ENCODE results near the gene SEC23IP. TPM values are rescaled to one million over a fixed set of nuclear protein-coding genes. Genes with fewer than 3 reads are reported as not detected.

SEC23IP gene
- total RNA-seq, 2 experiments from 2014 or later: 79.8 to 88.6 TPM

DNA sequence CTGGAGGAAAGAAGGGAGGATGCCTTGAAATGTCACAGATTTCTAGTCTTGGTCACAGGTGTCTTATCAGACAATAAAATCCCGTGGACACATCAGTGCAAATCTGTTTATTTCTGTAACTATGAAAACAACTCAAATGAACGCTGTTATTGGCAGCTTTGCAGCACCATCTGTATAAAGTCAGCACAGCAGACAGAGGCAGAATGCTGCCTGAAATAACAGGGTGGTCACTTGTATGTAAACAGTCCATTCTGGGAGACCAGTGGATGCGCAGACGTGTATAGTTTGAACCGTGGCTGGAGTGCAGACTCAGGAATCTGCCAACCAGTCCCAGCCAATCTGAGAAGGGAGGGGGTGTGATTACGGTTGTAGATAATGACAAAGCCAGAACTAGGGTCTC is 54.8 kb downstream of the SEC23IP start:
- Mint-ChIP-seq H3K4me3 (no peak overlapping the region), H3K4me1 (no peaks in the 10 kb centered on the region), H3K27me3 (no peaks in the 10 kb centered on the region), H3K36me3 (peaks cover 16% of the 10 kb centered on the region), H3K9me3 (no peaks in the 10 kb centered on the region), H3K27ac (no peak overlapping the region)
- DNase-seq: no peak

DNA sequence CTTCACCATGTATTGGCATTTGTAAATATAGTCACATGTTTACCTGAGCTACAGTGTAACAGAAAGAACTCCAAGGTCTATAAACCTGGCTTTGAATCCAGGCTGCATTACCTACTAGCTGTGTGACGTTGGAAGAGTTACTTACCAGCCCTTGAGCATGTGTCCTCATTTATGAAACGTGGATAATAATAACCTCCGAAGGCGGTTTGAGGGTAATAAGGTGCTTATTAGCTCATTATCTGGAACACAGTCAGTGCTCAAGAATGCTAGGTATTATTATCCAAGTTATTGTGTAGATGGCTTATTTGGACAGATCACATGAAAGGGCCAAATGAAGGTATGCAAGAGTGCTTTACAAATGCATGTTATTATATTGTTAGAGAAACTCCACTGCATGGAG is 64.9 kb downstream of the SEC23IP start:
- no peak for DNase-seq
- Mint-ChIP-seq H3K4me1 (no peaks in the 10 kb centered on the region), H3K36me3 (no peaks in the 10 kb centered on the region), H3K4me3 (no peak overlapping the region), H3K27me3 (peaks cover 5% of the 10 kb centered on the region), H3K9me3 (no peaks in the 10 kb centered on the region), H3K27ac (no peak overlapping the region)

DNA sequence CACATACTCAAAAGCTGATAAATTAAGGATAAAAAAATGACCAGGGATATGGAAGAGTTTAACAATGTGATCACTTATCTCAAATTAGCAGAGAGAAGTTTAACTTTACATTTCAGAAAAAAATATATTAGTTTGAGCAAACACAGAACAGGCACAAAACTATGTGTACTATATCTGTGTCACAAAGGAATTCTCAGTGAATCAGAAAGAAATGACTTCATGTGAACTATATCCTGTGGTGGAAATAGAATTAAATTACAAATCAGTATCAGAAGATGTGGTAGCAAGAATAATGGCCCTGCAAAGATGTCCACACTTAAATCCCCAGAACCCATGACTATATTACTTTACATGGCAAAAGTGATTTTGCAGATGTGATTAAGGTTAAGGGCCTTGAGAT is 70.3 kb downstream of the SEC23IP start:
- Mint-ChIP-seq H3K4me3 (no peak overlapping the region), H3K36me3 (no peaks in the 10 kb centered on the region), H3K27ac (no peak overlapping the region), H3K4me1 (no peaks in the 10 kb centered on the region), H3K9me3 (peaks cover 10% of the 10 kb centered on the region), H3K27me3 (peaks cover 11% of the 10 kb centered on the region)
- no peak for DNase-seq

DNA sequence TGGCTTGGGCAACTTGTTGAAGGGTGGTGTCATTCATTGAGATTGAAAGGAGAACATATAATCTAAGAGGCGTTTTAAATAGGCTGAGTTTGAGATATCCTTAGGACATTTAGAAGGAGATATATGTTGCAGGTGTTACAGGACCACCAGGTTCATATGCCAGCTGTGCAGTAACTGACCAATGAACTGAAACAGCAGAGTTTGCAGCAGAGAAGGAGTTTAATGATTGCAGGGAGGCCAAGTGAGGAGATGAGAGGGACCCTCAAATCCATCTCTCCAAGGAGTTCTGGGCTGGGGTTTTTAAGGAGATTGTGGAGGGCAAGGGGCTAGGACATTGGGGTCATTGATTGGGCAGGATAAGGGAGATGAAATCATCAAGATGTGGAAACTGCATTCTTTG is 74.5 kb downstream of the SEC23IP start:
- Mint-ChIP-seq H3K9me3 (peaks cover 10% of the 10 kb centered on the region), H3K4me1 (no peaks in the 10 kb centered on the region), H3K36me3 (no peaks in the 10 kb centered on the region), H3K27ac (no peak overlapping the region), H3K27me3 (peaks cover 10% of the 10 kb centered on the region), H3K4me3 (no peak overlapping the region)
- DNase-seq: no peak

DNA sequence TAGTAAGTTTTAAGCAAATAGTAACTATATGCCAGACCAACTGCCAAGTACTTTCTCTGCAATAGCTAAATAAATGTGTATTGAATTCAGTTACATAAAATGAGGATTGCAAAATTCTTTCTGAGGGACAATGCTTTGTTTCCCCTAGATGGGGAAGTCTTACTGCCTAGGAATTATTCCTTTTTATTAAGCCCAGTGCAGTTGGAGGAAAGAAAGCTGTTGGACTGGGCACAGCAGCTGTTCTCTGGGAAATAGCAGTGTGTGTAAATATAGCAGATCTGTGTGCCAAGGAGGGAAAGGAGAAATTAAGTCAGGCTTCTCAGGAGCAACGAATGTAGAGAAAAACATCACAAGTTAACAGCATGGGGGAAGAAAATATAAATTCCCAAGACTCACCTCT is 77.1 kb downstream of the SEC23IP start:
- DNase-seq: no peak
- Mint-ChIP-seq H3K4me1 (no peaks in the 10 kb centered on the region), H3K36me3 (no peaks in the 10 kb centered on the region), H3K4me3 (no peak overlapping the region), H3K27me3 (peaks cover 7% of the 10 kb centered on the region), H3K9me3 (peaks cover 10% of the 10 kb centered on the region), H3K27ac (no peak overlapping the region)

DNA sequence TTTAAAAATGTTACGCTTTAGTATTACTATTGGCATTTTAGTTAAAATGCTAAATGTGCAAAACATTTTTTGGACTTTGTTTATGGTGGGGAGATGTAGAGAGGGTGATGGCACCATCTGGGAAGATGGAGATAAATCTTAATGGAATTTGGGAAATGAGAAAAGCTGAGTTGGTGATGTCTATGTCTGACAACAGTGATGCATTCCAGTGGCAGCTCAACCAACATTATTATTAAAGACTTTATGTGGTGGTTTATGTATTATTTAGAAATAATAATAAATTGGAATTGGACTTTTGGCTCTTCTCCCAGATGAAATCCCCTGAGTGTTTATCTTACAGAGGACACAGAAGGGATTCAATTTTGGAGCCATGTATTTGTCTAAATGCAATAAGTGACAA is 77.6 kb downstream of the SEC23IP start:
- Mint-ChIP-seq H3K27ac (no peak overlapping the region), H3K4me1 (no peaks in the 10 kb centered on the region), H3K9me3 (peaks cover 10% of the 10 kb centered on the region), H3K4me3 (no peak overlapping the region), H3K27me3 (peaks cover 6% of the 10 kb centered on the region), H3K36me3 (no peaks in the 10 kb centered on the region)
- DNase-seq: no peak

DNA sequence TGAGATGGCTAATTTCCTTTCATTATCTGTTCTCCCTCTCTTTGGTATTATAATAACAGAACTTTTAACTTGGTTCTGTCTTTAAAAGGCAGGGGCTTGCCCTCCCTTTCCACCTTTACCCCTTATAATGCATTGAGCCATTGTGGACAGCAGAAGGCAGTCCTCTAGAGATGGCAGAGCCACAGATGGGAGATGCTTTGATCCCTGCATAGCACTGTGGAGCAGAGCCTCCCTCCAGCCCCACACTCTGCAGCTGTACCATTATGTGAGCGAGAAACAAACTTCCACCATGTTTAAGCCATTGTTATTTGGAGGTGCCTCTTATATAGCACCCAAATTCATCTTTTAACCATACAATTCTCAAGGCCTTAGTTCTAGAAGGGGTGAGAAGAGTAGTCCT is 78.4 kb downstream of the SEC23IP start:
- H3K27ac Mint-ChIP-seq: no peak overlapping the region
- no peak overlapping the region for H3K4me3 Mint-ChIP-seq
- H3K9me3 Mint-ChIP-seq: peaks cover 10% of the 10 kb centered on the region
- DNase-seq: no peak
- no peaks in the 10 kb centered on the region for H3K36me3 Mint-ChIP-seq
- peaks cover 3% of the 10 kb centered on the region for H3K27me3 Mint-ChIP-seq
- no peaks in the 10 kb centered on the region for H3K4me1 Mint-ChIP-seq

DNA sequence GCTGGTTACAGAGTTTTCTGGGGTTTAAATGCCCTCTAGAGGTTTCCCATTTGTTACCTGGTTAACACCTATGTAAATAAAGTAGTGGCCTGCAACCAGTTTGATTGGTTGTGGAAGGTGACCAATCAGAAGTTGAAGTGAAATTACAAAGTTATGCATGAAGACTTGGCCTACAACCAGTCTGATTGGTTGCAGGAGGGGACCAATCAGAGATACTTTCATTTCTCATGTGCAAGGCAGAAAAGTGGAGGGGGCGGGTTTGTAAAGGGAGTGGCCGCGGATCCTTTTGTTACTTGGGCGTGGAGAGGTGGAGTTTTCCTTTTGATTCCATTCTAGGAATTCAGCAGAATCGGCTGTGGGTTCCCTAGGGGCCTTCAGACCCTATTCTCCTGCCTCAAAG is 80.8 kb downstream of the SEC23IP start:
- no peak overlapping the region for H3K27ac Mint-ChIP-seq
- no peaks in the 10 kb centered on the region for H3K36me3 Mint-ChIP-seq
- peaks cover 17% of the 10 kb centered on the region for H3K27me3 Mint-ChIP-seq
- no peaks in the 10 kb centered on the region for H3K9me3 Mint-ChIP-seq
- H3K4me1 Mint-ChIP-seq: no peaks in the 10 kb centered on the region
- H3K4me3 Mint-ChIP-seq: no peak overlapping the region
- DNase-seq: no peak

DNA sequence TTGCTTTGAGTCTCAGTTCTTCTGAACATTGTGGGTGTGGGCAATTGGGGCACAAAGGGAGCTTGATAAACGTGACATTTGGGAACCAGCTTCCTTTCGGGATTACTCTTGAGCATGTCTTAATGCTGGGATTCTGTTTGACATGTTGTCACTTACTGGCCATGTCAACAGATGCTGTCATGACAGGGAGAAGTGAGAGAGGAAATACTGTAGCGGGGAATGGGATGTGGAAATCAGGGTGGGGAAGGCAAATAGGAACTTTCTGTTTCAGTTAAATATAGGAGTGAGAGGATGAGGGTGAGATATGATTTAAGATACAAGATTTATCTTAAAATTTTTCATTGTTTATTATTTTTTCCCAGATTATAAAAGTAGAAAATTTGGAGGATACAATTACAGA is 83.9 kb downstream of the SEC23IP start:
- no peaks in the 10 kb centered on the region for H3K36me3 Mint-ChIP-seq
- peaks cover 21% of the 10 kb centered on the region for H3K27me3 Mint-ChIP-seq
- no peak overlapping the region for H3K27ac Mint-ChIP-seq

DNA sequence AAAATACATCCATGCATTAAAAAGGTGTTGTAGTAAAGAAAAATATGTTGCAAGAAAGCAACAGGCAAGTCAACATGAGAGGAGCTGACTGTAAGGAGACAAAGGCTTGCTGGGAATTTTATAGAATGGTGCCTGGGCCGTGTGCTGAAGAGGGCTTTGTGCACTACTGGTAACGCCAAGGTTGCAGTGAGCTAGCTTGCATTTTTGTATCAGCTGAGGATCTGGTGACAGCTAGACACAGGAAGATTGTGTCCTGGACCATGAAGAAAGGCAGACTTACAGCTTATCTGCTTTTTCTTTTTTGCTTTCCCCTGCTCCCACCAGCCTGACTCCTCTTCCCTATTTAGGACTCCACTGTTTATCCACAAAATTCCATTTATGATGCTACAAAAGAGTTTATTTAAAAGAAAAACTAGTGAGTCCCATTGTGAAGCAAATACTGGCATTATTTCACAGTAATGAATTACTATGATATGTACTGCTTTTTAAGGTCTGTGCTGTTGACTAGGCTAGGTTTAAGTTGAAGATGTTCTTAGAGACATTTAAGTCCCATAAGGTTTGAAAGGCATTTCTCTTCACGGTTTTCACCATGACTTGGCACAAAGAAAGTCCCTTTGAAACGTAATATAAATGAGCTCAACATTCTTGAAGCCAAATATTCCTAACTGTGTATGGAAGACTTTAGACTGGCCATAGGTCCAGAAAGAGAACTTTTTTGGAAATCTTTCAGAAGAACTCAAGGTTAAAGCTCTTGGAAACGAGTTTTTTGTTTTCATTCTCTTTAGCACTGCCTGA is 88.6 kb downstream of the SEC23IP start:
- H3K27ac Mint-ChIP-seq: no peak overlapping the region

More for the DNA sequence above, 83.9 kb downstream of the SEC23IP start:
- DNase-seq: no peak
- Mint-ChIP-seq H3K9me3 (no peaks in the 10 kb centered on the region), H3K4me1 (no peaks in the 10 kb centered on the region), H3K4me3 (no peak overlapping the region)

DNA sequence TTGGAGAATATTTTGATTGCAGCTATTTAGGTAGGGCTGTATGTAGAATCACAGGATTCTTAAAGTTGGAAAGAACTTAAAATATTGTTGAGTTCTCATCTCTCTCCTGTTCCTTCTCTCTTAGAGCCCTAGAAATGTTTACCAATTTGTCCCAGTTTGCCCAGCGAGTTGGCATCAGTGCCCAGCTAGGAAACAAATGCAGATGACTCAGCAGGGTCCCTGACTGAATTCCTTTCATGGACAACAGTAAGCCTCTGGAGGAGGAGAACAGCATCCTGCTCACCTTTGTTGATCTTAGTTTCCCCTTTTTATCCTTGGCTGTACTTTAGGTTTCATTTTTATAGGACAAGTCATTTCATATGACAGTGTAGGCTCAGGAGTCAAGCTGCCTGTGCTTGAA is 89.3 kb downstream of the SEC23IP start:
- Mint-ChIP-seq H3K27ac (no peak overlapping the region), H3K4me1 (no peaks in the 10 kb centered on the region), H3K4me3 (no peak overlapping the region), H3K27me3 (peaks cover 21% of the 10 kb centered on the region), H3K36me3 (no peaks in the 10 kb centered on the region), H3K9me3 (peaks cover 1% of the 10 kb centered on the region)
- DNase-seq: no peak

More for the DNA sequence above, 88.6 kb downstream of the SEC23IP start:
- Mint-ChIP-seq H3K4me1 (no peaks in the 10 kb centered on the region), H3K36me3 (no peaks in the 10 kb centered on the region), H3K27me3 (peaks cover 21% of the 10 kb centered on the region), H3K4me3 (no peak overlapping the region), H3K9me3 (no peaks in the 10 kb centered on the region)
- DNase-seq: no peak

DNA sequence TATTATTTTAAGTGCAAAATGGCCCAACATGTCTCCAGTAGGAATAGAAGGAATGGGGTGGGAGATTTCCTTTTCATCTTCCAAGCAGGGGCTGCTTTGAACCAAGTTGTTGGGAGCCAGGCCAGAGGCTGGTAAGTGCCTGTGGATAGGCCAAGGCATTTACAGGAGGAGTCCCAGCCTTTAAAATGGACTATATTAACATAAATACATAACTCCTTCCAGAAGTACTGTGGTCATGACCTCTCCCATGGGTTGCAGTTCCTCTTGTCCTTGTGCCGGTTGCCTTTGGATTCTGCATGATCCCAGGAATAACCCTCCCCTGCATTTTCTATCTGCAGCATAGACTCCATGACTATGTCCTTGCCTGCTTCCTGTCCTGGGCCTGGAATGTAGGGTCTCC is 95.8 kb downstream of the SEC23IP start:
- Mint-ChIP-seq H3K36me3 (no peaks in the 10 kb centered on the region), H3K4me1 (no peaks in the 10 kb centered on the region), H3K27me3 (peaks cover 13% of the 10 kb centered on the region), H3K4me3 (no peak overlapping the region), H3K9me3 (peaks cover 3% of the 10 kb centered on the region), H3K27ac (no peak overlapping the region)
- no peak for DNase-seq

DNA sequence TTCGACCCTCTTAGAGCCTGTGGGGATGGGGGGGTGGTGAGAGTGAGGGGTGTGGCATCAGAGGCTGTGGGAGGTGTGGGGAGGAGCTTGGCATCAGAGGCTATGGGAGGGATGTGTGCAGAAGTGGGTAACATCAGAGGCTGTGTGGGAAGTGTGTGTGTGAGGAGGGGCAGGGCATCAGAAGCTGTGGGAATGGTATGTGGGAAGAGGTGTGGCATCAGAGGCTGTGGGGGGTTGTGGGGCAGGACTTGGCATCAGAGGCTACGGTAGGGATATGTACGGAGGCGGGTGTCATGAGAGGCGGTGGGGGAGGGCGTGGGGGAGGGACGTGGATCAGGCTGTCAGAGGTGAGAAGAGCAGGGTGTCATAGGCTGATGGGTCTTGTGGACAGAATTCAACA is 97.4 kb downstream of the SEC23IP start:
- Mint-ChIP-seq H3K4me1 (no peaks in the 10 kb centered on the region), H3K27ac (no peak overlapping the region), H3K4me3 (no peak overlapping the region), H3K9me3 (peaks cover 5% of the 10 kb centered on the region), H3K27me3 (peaks cover 17% of the 10 kb centered on the region), H3K36me3 (no peaks in the 10 kb centered on the region)
- DNase-seq: no peak

DNA sequence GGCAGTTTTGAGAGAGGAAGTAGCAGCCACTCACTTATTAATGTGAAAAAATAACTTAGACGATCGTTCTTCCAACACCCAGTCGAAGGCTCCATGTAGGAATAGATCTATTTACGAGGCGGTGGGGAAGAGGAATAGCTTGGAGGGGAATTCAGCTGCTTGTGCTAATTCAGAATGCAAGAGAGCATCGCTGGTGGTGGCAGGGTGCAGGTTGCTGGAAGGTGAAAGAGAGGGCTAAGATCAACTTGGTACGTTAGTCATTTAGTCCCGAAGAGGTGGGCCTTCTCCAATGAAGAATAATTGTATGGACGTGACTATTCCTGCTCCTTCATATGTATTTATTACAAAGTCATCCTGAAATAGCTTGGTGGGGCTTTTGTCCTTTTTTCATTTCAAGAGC is 98.5 kb downstream of the SEC23IP start:
- Mint-ChIP-seq H3K4me1 (no peaks in the 10 kb centered on the region), H3K27ac (no peak overlapping the region), H3K9me3 (peaks cover 13% of the 10 kb centered on the region), H3K36me3 (no peaks in the 10 kb centered on the region), H3K4me3 (no peak overlapping the region), H3K27me3 (peaks cover 20% of the 10 kb centered on the region)
- no peak for DNase-seq

DNA sequence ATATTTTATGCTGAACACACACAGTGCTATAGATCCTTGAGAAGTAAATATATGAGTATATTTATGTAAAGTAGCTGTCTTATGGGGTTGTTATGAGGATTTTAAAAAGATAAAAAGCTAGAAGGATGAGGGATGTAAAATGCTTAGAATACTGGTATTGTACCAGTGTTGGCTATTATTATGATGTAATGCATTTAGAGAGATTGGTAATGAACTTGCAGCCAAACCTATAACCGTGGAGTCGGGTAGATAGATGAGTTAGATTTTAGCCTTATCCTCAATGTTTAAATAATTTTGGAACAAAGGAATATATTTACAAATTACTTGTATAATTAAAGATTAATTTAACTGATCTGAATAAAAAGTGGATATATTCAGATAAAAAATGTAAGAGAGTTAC is 99.3 kb downstream of the SEC23IP start:
- DNase-seq: no peak
- H3K4me1 Mint-ChIP-seq: no peaks in the 10 kb centered on the region
- H3K4me3 Mint-ChIP-seq: no peak overlapping the region
- H3K27me3 Mint-ChIP-seq: peaks cover 20% of the 10 kb centered on the region
- no peaks in the 10 kb centered on the region for H3K36me3 Mint-ChIP-seq
- H3K9me3 Mint-ChIP-seq: peaks cover 15% of the 10 kb centered on the region
- no peak overlapping the region for H3K27ac Mint-ChIP-seq
